OCI-LY7 (cell line): ENCODE results near the gene CCN6. TPM values are rescaled to one million over a fixed set of nuclear protein-coding genes. Genes with fewer than 3 reads are reported as not detected.

Source experiments
- Bru-seq: library from RNA; stranded (reverse); fragments of 400-500 nt; gene quantifications from one replicate; lab custom pipeline; 2021; lab: Mats Ljungman, UMichigan
- BruChase-seq, 2 experiments: library from RNA; stranded (reverse); fragments of 400-500 nt; gene quantifications; one replicate each; lab custom pipeline; 2021; lab: Mats Ljungman, UMichigan
- BruUV-seq: library from RNA; stranded (reverse); fragments of 400-500 nt; replicated peaks from 2 replicates; lab custom pipeline; 2021; lab: Mats Ljungman, UMichigan
- CTCF ChIA-PET: fragments of 300-600 bp; sonication (Branson Sonifier 250); formaldehyde crosslinking; loops from one replicate; lab custom pipeline; 2022; ENCODE audit warnings: antibody characterized with exemption; ENCODE audit not compliant: unreplicated experiment; lab: Charles Lee
- POLR2A ChIA-PET: fragments of 300-600 bp; sonication (Branson Sonifier 250); formaldehyde crosslinking; loops from one replicate; lab custom pipeline; 2022; ENCODE audit warnings: antibody characterized with exemption; lab: Charles Lee
- DNase-seq: peaks from one replicate; pipeline ENCODE4 v3.0.0-alpha.2; 2015; ENCODE audit warnings: low spot score
- H2AFZ ChIP-seq: fragments of 200-600 bp; sonication (generic), shearing (Covaris generic); 2 replicates; pipeline ENCODE4 v1.6.1; 2014; ENCODE audit warnings: mild to moderate bottlenecking, antibody characterized with exemption, low read length, moderate library complexity
- H3K27ac ChIP-seq: fragments of 200-600 bp; sonication (generic); 2 replicates; pipeline ENCODE4 v1.5.1; 2014; ENCODE audit warnings: mixed run types, low read depth, mild to moderate bottlenecking, moderate library complexity, low read length, inconsistent platforms; ENCODE audit not compliant: poor library complexity, severe bottlenecking
- H3K36me3 ChIP-seq: fragments of 200-600 bp; sonication (generic); 2 replicates; pipeline ENCODE4 v1.6.1; 2014; ENCODE audit warnings: mild to moderate bottlenecking, antibody characterized with exemption, low read length, moderate library complexity, mixed read lengths; ENCODE audit not compliant: insufficient read depth
- H3K4me1 ChIP-seq: fragments of 200-600 bp; sonication (generic); 2 replicates; pipeline ENCODE4 v1.5.1; 2014; ENCODE audit warnings: mild to moderate bottlenecking, low read length; ENCODE audit not compliant: insufficient read depth, poor library complexity, severe bottlenecking
- H3K4me2 ChIP-seq: fragments of 200-600 bp; sonication (generic); 2 replicates; pipeline ENCODE4 v1.6.1; 2014; ENCODE audit warnings: mild to moderate bottlenecking, low read length
- H3K4me3 ChIP-seq: fragments of 200-600 bp; sonication (generic); 2 replicates; pipeline ENCODE4 v1.5.1; 2014; ENCODE audit warnings: mild to moderate bottlenecking, low read depth, low read length; ENCODE audit not compliant: poor library complexity, severe bottlenecking
- H3K79me2 ChIP-seq: fragments of 200-600 bp; sonication (generic); 2 replicates; pipeline ENCODE4 v1.6.1; 2016; ENCODE audit warnings: low read depth, mild to moderate bottlenecking, low read length, moderate library complexity, mixed read lengths; ENCODE audit not compliant: insufficient read depth
- H3K9me2 ChIP-seq: fragments of 200-600 bp; sonication (generic); 2 replicates; pipeline ENCODE4 v1.6.1; 2016; ENCODE audit warnings: mild to moderate bottlenecking, low read length, mixed read lengths; ENCODE audit not compliant: insufficient read depth
- H3K9me3 ChIP-seq: fragments of 200-600 bp; sonication (generic); 2 replicates; pipeline ENCODE4 v1.6.1; 2014; ENCODE audit warnings: mild to moderate bottlenecking, mixed run types, low read length, mixed read lengths
- H4K20me1 ChIP-seq: fragments of 200-600 bp; sonication (generic); 2 replicates; pipeline ENCODE4 v1.6.1; 2014; ENCODE audit warnings: mild to moderate bottlenecking, antibody characterized with exemption, low read length, moderate library complexity, mixed read lengths; ENCODE audit not compliant: insufficient read depth
- EZH2phosphoT487 ChIP-seq: fragments of 200-600 bp; sonication (generic); IDR thresholded peaks from 2 replicates; pipeline ENCODE4 v1.6.1; 2018; ENCODE audit warnings: low read depth, borderline replicate concordance, mild to moderate bottlenecking, mixed run types, antibody characterized with exemption, low read length, moderate library complexity, mixed read lengths
- intact Hi-C: fragments of 100-400 bp; cut with micrococcal nuclease; formaldehyde crosslinking; loops from one replicate; pipeline ENCODE4 v1.10.0; 2022; ENCODE audit not compliant: unreplicated experiment
- long read RNA-seq: library from polyadenylated mRNA; stranded (forward); transcript quantifications from one replicate; pipeline ENCODE4 v2.0.0, GENCODE V29; 2022
- total RNA-seq, 2 experiments: library from RNA; depleted of rRNA in 1 of 2; stranded (reverse); fragments of >200 nt in 1 of 2; shearing (Covaris generic) in 1 of 2; gene quantifications; 2 replicates each; pipeline ENCODE4 v1.2.3, GENCODE V29; 2014 to 2022
- TF ChIP-seq, protein P1 (sequence below): fragments of 200-600 bp; sonication (generic); conservative IDR thresholded peaks from 2 replicates; pipeline ENCODE4 v1.5.1; 2014; ENCODE audit warnings: mild to moderate bottlenecking, antibody characterized with exemption, low read length, moderate library complexity, mixed read lengths

Gene CCN6
- total RNA-seq (2014; rRNA removed; shearing (Covaris generic)) (not detected in 2 replicates), total RNA-seq (2022) (not detected in 2 replicates), Bru-seq, nascent RNA (not detected), BruChase-seq, experiment 1, labeled RNA remaining after a 6-hour chase (not detected), BruChase-seq, experiment 2, labeled RNA remaining after a 2-hour chase (not detected)
- long read RNA-seq = 0 reads

DNA sequence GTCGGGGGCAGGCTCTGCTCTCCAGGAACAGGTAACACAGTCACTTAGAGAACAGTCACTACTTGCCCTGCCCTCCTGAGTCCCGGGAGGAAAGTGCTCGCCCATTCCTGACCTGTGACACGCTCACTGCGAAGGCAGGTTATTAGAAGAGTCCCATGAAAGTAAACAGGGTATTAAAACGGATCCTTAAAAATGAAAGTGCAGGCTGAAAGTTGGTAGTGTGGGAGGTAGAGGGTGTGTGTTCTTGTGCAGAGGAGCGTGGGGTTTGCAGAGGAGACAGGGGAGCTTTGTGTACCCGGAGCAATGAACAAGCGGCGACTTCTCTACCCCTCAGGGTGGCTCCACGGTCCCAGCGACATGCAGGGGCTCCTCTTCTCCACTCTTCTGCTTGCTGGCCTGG lies at the start of gene CCN6:
Gene CCN6, plus strand, starts transcription at position 104 of the 400 bp plus-strand sequence. Its CDS starts 254 bp downstream, at position 358.
- no peak for DNase-seq
- H2AFZ ChIP-seq = no peak within 1 kb of the TSS
- ChIA-PET POLR2A (interaction anchor here (0.6 kb wide), 1 partner anchor 1552 kb away, joined by 3 read pairs; no protein-coding TSS in a partner anchor), CTCF (no interaction called here)
- no peak within 1 kb of the TSS for H3K4me2 ChIP-seq
- intact Hi-C loops = no loop called here
- no peak within 1 kb of the TSS for H3K27ac ChIP-seq
- H3K9me3 ChIP-seq = no peaks in the 10 kb centered on the region
- H3K79me2 ChIP-seq = no peaks in the 10 kb centered on the region
- TF ChIP-seq, protein P1, sequence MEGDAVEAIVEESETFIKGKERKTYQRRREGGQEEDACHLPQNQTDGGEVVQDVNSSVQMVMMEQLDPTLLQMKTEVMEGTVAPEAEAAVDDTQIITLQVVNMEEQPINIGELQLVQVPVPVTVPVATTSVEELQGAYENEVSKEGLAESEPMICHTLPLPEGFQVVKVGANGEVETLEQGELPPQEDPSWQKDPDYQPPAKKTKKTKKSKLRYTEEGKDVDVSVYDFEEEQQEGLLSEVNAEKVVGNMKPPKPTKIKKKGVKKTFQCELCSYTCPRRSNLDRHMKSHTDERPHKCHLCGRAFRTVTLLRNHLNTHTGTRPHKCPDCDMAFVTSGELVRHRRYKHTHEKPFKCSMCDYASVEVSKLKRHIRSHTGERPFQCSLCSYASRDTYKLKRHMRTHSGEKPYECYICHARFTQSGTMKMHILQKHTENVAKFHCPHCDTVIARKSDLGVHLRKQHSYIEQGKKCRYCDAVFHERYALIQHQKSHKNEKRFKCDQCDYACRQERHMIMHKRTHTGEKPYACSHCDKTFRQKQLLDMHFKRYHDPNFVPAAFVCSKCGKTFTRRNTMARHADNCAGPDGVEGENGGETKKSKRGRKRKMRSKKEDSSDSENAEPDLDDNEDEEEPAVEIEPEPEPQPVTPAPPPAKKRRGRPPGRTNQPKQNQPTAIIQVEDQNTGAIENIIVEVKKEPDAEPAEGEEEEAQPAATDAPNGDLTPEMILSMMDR = no peak
- no peak for TF ChIP-seq EZH2phosphoT487
- no peaks in the 10 kb centered on the region for H3K9me2 ChIP-seq
- no TSS peak for BruUV-seq
- no peaks in the 10 kb centered on the region for H3K36me3 ChIP-seq
- no peaks in the 10 kb centered on the region for H4K20me1 ChIP-seq
- no peak within 1 kb of the TSS for H3K4me3 ChIP-seq
- no peaks in the 10 kb centered on the region for H3K4me1 ChIP-seq

DNA sequence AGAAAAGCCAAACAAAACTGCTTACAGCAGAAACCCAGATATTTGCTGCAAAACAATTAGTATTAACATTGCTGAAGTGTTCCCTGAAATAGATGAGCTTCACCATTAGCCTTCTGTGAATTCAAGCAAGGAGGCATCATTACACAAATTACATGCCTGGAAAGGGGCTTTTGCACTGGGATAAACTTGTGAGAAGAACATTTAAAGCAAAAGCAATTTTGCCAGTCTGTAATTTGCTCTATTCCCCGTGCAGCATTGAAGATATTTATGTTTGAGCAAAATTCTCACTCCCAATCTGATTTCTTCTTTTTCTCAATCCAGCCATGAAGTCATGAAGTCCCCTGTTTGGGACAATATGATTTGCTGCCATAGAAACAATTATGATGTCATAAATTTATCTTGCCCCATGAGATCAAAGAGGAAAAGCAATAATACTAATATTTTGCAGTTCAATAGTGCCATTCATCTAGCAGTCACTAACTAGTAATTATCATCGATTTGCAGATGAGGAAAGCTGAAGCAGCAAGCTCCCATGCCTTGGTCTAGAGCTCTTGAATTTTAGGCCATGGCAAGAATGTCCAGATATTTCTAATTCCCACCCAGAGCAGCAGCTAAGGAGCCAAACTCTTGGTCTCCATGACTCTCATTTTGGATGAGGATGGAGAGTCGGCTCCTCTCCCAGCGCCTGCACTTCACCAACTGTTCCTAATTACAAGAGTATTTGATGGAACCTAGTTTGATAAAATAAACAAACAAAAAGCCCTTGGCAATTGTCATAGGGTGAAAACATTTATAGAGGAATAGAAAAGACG lies 49.5 kb upstream of the CCN6 start:
- TF ChIP-seq, protein P1 = no peak
- TF ChIP-seq EZH2phosphoT487 = no peak
- Histone ChIP-seq H3K4me3 (no peak overlapping the region), H4K20me1 (no peaks in the 10 kb centered on the region), H3K36me3 (no peaks in the 10 kb centered on the region), H3K4me1 (no peaks in the 10 kb centered on the region), H3K9me3 (no peaks in the 10 kb centered on the region), H3K4me2 (no peak overlapping the region), H3K27ac (no peak overlapping the region), H2AFZ (no peak overlapping the region), H3K79me2 (no peaks in the 10 kb centered on the region), H3K9me2 (no peaks in the 10 kb centered on the region)
- ChIA-PET CTCF (no interaction called here), POLR2A (interaction anchor here (0.5 kb wide), 1 partner anchor 30 kb away, joined by 4 read pairs; no protein-coding TSS in a partner anchor)
- DNase-seq = no peak
- intact Hi-C loops = no loop called here
- BruUV-seq = no TSS peak
